SK-N-SH (cell line): ENCODE results near the gene NUP160.

ENCODE experiments used
- CTCF ChIP-seq: fragments of 200-600 bp; sonication (generic); IDR thresholded peaks from 2 replicates; pipeline ENCODE4 v1.6.1; 2017; ENCODE audit warnings: antibody characterized with exemption, mild to moderate bottlenecking, moderate library complexity
- EZH2phosphoT487 ChIP-seq: fragments of 200-600 bp; sonication (generic); IDR thresholded peaks from 2 replicates; pipeline ENCODE4 v1.6.1; 2017; ENCODE audit warnings: low read depth, mixed run types, mild to moderate bottlenecking, antibody characterized with exemption, moderate library complexity, borderline replicate concordance

GRCh38 chr11:47891886-47892285, 43.7 kb upstream of the NUP160 start:
- TF ChIP-seq CTCF (no peak), EZH2phosphoT487 (no peak)
